ENCODE results near the gene BCORL1. TPM values are rescaled to one million over a fixed set of nuclear protein-coding genes. Genes with fewer than 3 reads are reported as not detected.

Gene BCORL1, protein sequence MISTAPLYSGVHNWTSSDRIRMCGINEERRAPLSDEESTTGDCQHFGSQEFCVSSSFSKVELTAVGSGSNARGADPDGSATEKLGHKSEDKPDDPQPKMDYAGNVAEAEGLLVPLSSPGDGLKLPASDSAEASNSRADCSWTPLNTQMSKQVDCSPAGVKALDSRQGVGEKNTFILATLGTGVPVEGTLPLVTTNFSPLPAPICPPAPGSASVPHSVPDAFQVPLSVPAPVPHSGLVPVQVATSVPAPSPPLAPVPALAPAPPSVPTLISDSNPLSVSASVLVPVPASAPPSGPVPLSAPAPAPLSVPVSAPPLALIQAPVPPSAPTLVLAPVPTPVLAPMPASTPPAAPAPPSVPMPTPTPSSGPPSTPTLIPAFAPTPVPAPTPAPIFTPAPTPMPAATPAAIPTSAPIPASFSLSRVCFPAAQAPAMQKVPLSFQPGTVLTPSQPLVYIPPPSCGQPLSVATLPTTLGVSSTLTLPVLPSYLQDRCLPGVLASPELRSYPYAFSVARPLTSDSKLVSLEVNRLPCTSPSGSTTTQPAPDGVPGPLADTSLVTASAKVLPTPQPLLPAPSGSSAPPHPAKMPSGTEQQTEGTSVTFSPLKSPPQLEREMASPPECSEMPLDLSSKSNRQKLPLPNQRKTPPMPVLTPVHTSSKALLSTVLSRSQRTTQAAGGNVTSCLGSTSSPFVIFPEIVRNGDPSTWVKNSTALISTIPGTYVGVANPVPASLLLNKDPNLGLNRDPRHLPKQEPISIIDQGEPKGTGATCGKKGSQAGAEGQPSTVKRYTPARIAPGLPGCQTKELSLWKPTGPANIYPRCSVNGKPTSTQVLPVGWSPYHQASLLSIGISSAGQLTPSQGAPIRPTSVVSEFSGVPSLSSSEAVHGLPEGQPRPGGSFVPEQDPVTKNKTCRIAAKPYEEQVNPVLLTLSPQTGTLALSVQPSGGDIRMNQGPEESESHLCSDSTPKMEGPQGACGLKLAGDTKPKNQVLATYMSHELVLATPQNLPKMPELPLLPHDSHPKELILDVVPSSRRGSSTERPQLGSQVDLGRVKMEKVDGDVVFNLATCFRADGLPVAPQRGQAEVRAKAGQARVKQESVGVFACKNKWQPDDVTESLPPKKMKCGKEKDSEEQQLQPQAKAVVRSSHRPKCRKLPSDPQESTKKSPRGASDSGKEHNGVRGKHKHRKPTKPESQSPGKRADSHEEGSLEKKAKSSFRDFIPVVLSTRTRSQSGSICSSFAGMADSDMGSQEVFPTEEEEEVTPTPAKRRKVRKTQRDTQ (N-terminal part only)
- total RNA-seq (2022; extraction: Qiagen RNA extraction; ENCODE audit: low read depth): 4.8 to 10.1 TPM (median 9.5 TPM) in 5 replicates

DNA sequence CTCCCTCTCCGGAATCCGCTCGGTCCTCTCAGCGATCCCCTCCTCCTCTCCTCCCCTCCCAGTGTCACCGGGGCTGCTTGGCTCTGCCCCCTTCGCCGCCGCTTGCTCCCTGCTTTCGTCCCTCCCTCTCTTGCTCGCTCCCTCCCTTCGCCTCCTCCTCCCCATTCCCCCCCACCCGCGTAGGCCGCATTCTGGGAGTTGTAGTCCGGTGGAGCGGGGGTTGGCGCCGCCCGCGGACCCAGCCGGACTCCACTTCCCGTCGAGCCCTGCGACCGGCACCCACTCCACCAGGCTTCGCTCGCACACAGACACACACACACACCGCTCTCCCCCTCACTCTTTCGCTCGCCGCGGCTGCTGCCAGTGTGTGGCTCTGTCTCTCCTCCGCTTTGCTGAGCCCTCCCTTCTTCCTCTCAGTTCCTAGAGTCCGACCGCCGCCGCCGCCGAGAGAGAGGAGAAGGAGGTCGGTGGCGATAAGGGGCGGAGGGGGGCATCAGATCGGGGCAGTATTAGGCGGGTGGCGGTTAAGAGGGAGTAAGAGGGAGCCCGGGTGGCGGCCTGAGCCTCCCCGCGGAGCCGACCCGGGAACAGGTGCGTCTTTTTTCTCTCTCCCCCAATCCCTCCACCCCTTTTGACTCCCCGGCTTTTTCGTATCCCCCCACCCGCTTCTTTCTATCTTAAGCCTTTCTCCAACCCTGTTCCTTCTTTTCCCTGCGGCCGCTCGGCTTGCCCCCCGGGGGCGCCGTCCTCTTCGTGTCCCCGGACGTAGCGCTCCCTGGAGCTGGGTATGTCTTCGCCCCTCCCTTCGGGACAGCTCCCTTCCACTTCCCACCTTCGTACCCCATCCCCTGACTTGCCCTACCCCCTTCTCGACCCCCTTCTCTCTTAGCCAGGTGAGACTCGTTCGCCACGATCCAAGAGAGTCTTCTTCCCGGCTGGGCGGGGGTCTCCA lies at the start of gene BCORL1:
Gene BCORL1 (plus strand): TSS at position 336 of the 952 bp plus-strand sequence. CDS start 22,597 bp downstream, outside the sequence.

Other genes with a start within 250 kb of the BCORL1 start
- gene XPNPEP2, start 243.7 kb upstream of the BCORL1 start, total RNA-seq (2022; extraction: Qiagen RNA extraction; ENCODE audit: low read depth): not detected in 5 replicates
- not detected in 5 replicates for gene SASH3, start 202.7 kb upstream of the BCORL1 start, total RNA-seq (2022; extraction: Qiagen RNA extraction; ENCODE audit: low read depth)
- gene ZDHHC9, start 138.7 kb upstream of the BCORL1 start, total RNA-seq (2022; extraction: Qiagen RNA extraction; ENCODE audit: low read depth): 49.5 to 56.4 TPM (median 55.3 TPM) in 5 replicates
- 43.0 to 50.0 TPM (median 44.2 TPM) in 5 replicates for gene UTP14A, start 76.5 kb upstream of the BCORL1 start, total RNA-seq (2022; extraction: Qiagen RNA extraction; ENCODE audit: low read depth)
- gene ELF4, start 127.9 kb downstream of the BCORL1 start, total RNA-seq (2022; extraction: Qiagen RNA extraction; ENCODE audit: low read depth): 25.9 to 28.4 TPM (median 28.1 TPM) in 5 replicates
- 67.6 to 75.0 TPM (median 74.4 TPM) in 5 replicates for gene AIFM1, start 183.2 kb downstream of the BCORL1 start, total RNA-seq (2022; extraction: Qiagen RNA extraction; ENCODE audit: low read depth)
- gene RAB33A, start 189.3 kb downstream of the BCORL1 start, total RNA-seq (2022; extraction: Qiagen RNA extraction; ENCODE audit: low read depth): 0.15 to 0.30 TPM (median 0.20 TPM) in 5 replicates

All from A549 treated with GW870086 at 1 μM for 4 hours (cell line).